ENCODE data around the gene ESR1. TPM values are rescaled to one million over a fixed set of nuclear protein-coding genes. Genes with fewer than 3 reads are reported as not detected.

The ESR1 gene
- total and polyA plus RNA-seq, 2 donors (not counting 3 experiments of a cell fraction or from before 2014, with no cell fraction given), result 0.01 TPM; not detected in 1

DNA sequence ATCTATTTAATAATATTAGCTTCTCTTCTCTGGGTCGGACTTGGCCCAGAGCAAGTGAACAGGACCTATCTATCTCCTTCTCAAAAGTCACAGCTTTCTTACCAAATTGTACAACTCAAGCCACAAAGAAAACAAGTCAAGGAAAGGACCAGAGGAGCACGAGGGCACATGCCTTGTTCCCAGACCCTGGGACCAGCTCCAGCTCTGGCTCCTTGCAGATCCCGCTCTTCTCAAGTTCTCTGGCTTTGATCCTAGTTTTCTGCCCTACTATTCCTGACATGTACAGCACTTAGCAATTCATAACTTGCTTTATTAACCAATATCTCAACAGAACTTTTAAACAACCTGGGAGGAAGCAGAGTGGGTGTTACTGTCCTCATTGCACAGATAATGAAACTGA is 185.9 kb downstream of the ESR1 start:
- Histone ChIP-seq H3K9me1 (replicated peaks; ENCODE audit: control insufficient read depth, extremely low read depth, insufficient read depth, low read length) (no peaks in the 10 kb centered on the region), H3K27me3 (ENCODE audit: control insufficient read depth in 2 of 2, insufficient read depth in 2 of 2, low read length in 2 of 2) (no peaks in the 10 kb centered on the region), H3K27ac (ENCODE audit: insufficient read depth, low read depth, low read length) (no peak overlapping the region), H3K4me1 (ENCODE audit: control insufficient read depth, extremely low read depth, insufficient read depth, low read length) (no peaks in the 10 kb centered on the region), H3K4me3 (replicated peaks in 1 of 3; ENCODE audit: insufficient read depth in 1 of 3, low read depth in 1 of 3, low read length in 3 of 3) (no peak overlapping the region), H3K4me2 (ENCODE audit: insufficient read depth, low read length) (no peak overlapping the region), H2AFZ (ENCODE audit: low read depth, low read length) (no peak overlapping the region), H3K9ac (replicated peaks; ENCODE audit: extremely low read depth, insufficient read depth, low read length) (no peak overlapping the region), H3K36me3 (ENCODE audit: control insufficient read depth in 2 of 2, extremely low read depth in 1 of 2, insufficient read depth in 2 of 2, low read length in 2 of 2) (no peaks in the 10 kb centered on the region), H4K20me1 (replicated peaks; ENCODE audit: control insufficient read depth, extremely low read depth, insufficient read depth, low read length) (no peaks in the 10 kb centered on the region), H3K9me3 (replicated peaks; ENCODE audit: control insufficient read depth, insufficient read depth, low read length) (no peaks in the 10 kb centered on the region), H3K79me2 (ENCODE audit: control insufficient read depth, insufficient read depth, low read length) (no peaks in the 10 kb centered on the region)
- dilution Hi-C loops (cut with MboI; ENCODE audit: extremely low pct_ligation_motif_present, low sequenced_read_pairs), result no loop called here
- FAIRE-seq (no peak), DNase-seq (ENCODE audit: low read depth, low spot score) (no peak)
- TF ChIP-seq GATA2 (IDR thresholded peaks at IDR 0.05; ENCODE audit: insufficient read depth, insufficient read length, low read depth, low read length) (no peak), FOS (IDR thresholded peaks at IDR 0.05; ENCODE audit: borderline replicate concordance, insufficient read depth, low read length) (no peak), JUN (IDR thresholded peaks at IDR 0.05; ENCODE audit: borderline replicate concordance, insufficient read depth, insufficient read length, low read depth) (no peak), POLR2AphosphoS5 (IDR thresholded peaks at IDR 0.05; ENCODE audit: insufficient read depth, low read depth, low read length) (no peak), MYC (IDR thresholded peaks at IDR 0.05; ENCODE audit: low read depth, low read length) (no peak), POLR2A (IDR thresholded peaks at IDR 0.05; ENCODE audit: low read depth, low read length) (no peak), EZH2 (IDR thresholded peaks at IDR 0.05; ENCODE audit: borderline replicate concordance, low read depth, low read length, severe bottlenecking) (no peak)
- TF ChIP-seq, protein P1, sequence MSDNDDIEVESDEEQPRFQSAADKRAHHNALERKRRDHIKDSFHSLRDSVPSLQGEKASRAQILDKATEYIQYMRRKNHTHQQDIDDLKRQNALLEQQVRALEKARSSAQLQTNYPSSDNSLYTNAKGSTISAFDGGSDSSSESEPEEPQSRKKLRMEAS (IDR thresholded peaks at IDR 0.05; ENCODE audit: insufficient read depth, insufficient read length), result no peak
- TF ChIP-seq, protein P2, sequence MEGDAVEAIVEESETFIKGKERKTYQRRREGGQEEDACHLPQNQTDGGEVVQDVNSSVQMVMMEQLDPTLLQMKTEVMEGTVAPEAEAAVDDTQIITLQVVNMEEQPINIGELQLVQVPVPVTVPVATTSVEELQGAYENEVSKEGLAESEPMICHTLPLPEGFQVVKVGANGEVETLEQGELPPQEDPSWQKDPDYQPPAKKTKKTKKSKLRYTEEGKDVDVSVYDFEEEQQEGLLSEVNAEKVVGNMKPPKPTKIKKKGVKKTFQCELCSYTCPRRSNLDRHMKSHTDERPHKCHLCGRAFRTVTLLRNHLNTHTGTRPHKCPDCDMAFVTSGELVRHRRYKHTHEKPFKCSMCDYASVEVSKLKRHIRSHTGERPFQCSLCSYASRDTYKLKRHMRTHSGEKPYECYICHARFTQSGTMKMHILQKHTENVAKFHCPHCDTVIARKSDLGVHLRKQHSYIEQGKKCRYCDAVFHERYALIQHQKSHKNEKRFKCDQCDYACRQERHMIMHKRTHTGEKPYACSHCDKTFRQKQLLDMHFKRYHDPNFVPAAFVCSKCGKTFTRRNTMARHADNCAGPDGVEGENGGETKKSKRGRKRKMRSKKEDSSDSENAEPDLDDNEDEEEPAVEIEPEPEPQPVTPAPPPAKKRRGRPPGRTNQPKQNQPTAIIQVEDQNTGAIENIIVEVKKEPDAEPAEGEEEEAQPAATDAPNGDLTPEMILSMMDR (IDR thresholded peaks at IDR 0.05; ENCODE audit: extremely low read depth in 1 of 2, insufficient read depth in 1 of 2, low read depth in 1 of 2, low read length in 2 of 2), result no peak
- CTCF ChIA-PET, result interaction anchor here (1.1 kb wide), 2 partner anchors 9 to 44 kb away, joined by 3 read pairs; no protein-coding TSS in a partner anchor
- no TSS peak for BruUV-seq (replicated peaks)
- intact Hi-C loops (cut with micrococcal nuclease), result no loop called here
- POLR2A ChIA-PET, result no interaction called here
